Astrocyte of the cerebellum (primary cell): Measurements from ENCODE around the gene ANKS6.
A peak's percentile ranks its signal among the peaks of the same experiment; 100 is the strongest.

ENCODE experiments used
- DNase-seq: peaks from one replicate; pipeline ENCODE4 v3.0.0-alpha.2; 2011; ENCODE audit warnings: low read depth
- H3K4me3 ChIP-seq: 2 replicates; pipeline ENCODE4 v1.5.1; 2011; ENCODE audit warnings: mild to moderate bottlenecking, low read depth, low read length, moderate library complexity
- in situ Hi-C: cut with HindIII; loops from 2 replicates; pipeline ENCODE4 v1.10.0; 2017; ENCODE audit warnings: low sequenced_read_pairs
- TF ChIP-seq, protein P1 (sequence below): IDR thresholded peaks from 2 replicates; pipeline ENCODE4 v1.5.1; 2012; ENCODE audit warnings: low read length, low read depth, moderate library complexity, mild to moderate bottlenecking; ENCODE audit errors: missing control alignments

The ANKS6 gene

DNA sequence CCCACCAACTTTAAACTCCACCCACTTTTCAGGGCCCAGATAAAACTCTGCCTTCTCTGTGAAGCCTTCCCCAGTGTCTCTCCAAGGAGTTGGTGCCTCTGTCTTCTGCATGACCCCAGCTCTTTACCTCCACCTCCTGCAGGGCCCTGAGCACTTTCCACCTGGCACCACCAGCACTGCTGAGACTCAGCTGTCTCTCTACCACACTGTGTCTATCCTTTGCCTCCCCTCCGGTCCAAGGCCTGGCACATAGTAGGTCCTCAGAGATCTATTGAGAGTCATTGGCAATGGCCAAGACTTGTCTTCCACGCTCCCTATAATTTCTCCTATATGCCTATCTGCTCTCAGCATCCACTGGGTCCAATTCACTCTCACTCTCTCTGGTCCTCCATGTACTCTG lies 74.7 kb downstream of the ANKS6 start:
- in situ Hi-C loops: no loop called here
- TF ChIP-seq, protein P1, sequence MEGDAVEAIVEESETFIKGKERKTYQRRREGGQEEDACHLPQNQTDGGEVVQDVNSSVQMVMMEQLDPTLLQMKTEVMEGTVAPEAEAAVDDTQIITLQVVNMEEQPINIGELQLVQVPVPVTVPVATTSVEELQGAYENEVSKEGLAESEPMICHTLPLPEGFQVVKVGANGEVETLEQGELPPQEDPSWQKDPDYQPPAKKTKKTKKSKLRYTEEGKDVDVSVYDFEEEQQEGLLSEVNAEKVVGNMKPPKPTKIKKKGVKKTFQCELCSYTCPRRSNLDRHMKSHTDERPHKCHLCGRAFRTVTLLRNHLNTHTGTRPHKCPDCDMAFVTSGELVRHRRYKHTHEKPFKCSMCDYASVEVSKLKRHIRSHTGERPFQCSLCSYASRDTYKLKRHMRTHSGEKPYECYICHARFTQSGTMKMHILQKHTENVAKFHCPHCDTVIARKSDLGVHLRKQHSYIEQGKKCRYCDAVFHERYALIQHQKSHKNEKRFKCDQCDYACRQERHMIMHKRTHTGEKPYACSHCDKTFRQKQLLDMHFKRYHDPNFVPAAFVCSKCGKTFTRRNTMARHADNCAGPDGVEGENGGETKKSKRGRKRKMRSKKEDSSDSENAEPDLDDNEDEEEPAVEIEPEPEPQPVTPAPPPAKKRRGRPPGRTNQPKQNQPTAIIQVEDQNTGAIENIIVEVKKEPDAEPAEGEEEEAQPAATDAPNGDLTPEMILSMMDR: no peak
- no peak overlapping the region for H3K4me3 ChIP-seq
- DNase-seq: no peak

- in situ Hi-C loops: no loop called here
- TF ChIP-seq, protein P1: no peak
- no peak for DNase-seq
- H3K4me3 ChIP-seq: no peak overlapping the region
Measured at GRCh38 chr9:98720402-98720801, 76.0 kb downstream of the ANKS6 start.

GRCh38 chr9:98719055-98719454 lies 77.3 kb downstream of the ANKS6 start:
- in situ Hi-C loops: no loop called here
- DNase-seq: no peak
- TF ChIP-seq, protein P1: no peak
- no peak overlapping the region for H3K4me3 ChIP-seq

DNA sequence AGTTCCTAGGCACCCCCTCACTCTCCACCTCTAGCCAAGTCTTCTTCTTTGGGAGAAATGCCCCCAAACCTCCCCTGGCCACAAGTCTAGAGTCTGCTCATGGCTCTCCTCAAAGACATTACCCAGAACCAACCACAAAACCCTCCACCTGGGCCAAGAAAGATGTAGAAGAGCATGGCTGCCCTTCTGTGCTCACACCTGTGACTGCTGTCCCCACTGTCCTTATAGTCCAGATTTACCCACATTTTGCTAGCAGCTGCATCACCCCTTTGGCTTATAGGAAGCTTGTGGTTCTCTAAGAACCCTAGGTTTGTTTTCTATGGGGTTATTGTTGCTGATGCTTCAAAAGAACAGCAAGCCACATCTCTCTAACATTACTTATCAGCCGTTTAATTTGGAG lies 81.5 kb downstream of the ANKS6 start:
- in situ Hi-C loops: no loop called here

GRCh38 chr9:98712987-98713386 lies 83.4 kb downstream of the ANKS6 start:
- in situ Hi-C loops: no loop called here
- TF ChIP-seq, protein P1: no peak
- H3K4me3 ChIP-seq: no peak overlapping the region
- no peak for DNase-seq

More for the DNA sequence above, 81.5 kb downstream of the ANKS6 start:
- TF ChIP-seq, protein P1: no peak
- DNase-seq: no peak
- no peak overlapping the region for H3K4me3 ChIP-seq

DNA sequence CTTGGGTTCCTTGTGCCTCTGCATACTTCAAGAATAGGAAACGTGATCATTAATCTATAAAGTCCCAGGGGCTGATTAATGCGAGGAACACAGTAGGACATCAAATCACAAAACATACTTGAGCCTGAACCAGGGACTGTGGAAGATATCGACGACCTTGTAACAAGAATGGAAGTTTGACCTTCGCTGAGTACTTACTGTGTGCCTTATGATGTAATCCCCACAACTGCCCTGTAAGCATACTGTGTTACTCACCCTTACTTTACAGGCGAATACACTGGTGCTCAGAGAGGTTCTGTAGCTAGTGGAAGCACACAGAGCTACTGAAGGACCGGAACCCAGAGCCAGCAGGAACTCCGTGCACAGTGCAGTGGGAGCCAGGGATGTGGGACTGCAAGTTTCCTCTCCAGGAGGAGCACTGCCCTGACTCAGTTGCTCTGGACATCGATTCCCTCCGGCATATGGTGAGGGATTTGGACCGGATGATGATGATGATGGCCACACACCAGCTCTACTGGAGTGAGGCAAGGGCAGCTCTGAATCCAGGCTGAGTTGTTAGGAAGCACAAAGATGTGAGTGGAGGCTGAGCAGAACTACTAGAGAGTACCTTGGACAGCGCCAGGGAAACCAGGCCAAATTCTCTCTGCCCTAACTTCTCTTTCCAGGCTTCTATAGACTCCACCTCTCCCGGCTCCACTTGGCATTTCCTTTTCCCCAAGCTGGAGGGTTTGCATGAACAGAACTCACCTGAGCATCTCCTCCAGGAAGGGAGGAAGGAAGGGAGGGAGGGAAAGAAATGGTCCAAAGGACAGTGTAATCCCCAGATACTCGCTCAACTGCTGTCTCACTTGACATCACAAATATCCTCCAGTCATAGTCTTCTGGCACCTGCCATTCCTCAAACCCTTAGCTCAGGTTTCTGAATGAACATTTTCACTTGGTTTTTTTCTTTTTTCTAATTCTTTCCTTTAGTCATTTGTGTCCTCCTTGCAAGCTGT lies 86.1 kb downstream of the ANKS6 start:
- in situ Hi-C loops: no loop called here
- DNase-seq: peak; percentile 41
- H3K4me3 ChIP-seq: no peak overlapping the region
- TF ChIP-seq, protein P1: no peak
